Ascending aorta (tissue), 2 donors: Measurements from ENCODE around the gene LMBR1. TPM values are rescaled to one million over a fixed set of nuclear protein-coding genes. Genes with fewer than 3 reads are reported as not detected.
"Not testable (repeated sequence)": the region's sequence is repeated elsewhere in the genome, so short reads cannot be mapped to it uniquely, and the experiment has no call there.

Experiments used
- DNase-seq, 2 donors: peaks; one replicate each; pipeline ENCODE4 v3.0.0-alpha.2; 2019; ENCODE audit warnings: low spot score in 2 of 2
- H3K27ac ChIP-seq, 2 donors: fragments of 200-600 bp; sonication (generic); one replicate each; pipeline ENCODE4 v1.5.1; 2016 to 2017; ENCODE audit warnings: mild to moderate bottlenecking in 1 of 2
- H3K27me3 ChIP-seq: fragments of 200-600 bp; sonication (generic); one replicate; pipeline ENCODE4 v1.5.1; 2017
- H3K36me3 ChIP-seq, 2 donors: fragments of 200-600 bp; sonication (generic); one replicate each; pipeline ENCODE4 v1.5.1; 2016
- H3K4me1 ChIP-seq, 2 donors: fragments of 200-600 bp; sonication (generic); one replicate each; pipeline ENCODE4 v1.5.1; 2016 to 2017; ENCODE audit warnings: mild to moderate bottlenecking in 1 of 2
- H3K4me3 ChIP-seq, 2 donors: fragments of 200-600 bp; sonication (generic); one replicate each; pipeline ENCODE4 v1.5.1; 2016 to 2017; ENCODE audit warnings: mild to moderate bottlenecking in 1 of 2
- H3K9me3 ChIP-seq, 2 donors: fragments of 200-600 bp; sonication (generic); one replicate each; pipeline ENCODE4 v1.5.1; 2016
- intact Hi-C: fragments of 100-400 bp; cut with DNase I; formaldehyde crosslinking; loops from one replicate; pipeline ENCODE4 v1.15.1; 2023
- total RNA-seq: library from RNA; depleted of rRNA; stranded (reverse); fragments of >200 nt; gene quantifications from one replicate; pipeline ENCODE4 v1.1.0, GENCODE V29; 2016
- TF ChIP-seq, protein P1 (sequence below), 3 experiments: fragments of 200-600 bp in 2 of 3; fragments of 450-650 bp in 1 of 3; sonication (generic) in 2 of 3; IDR thresholded peaks; one replicate each; pipeline ENCODE4 v1.5.1; 2016 to 2019; ENCODE audit warnings: antibody characterized with exemption in 3 of 3, mild to moderate bottlenecking in 1 of 3, moderate library complexity in 1 of 3

The LMBR1 gene
- total RNA-seq, 1 donor from 2014 or later = 14.8 TPM

DNA sequence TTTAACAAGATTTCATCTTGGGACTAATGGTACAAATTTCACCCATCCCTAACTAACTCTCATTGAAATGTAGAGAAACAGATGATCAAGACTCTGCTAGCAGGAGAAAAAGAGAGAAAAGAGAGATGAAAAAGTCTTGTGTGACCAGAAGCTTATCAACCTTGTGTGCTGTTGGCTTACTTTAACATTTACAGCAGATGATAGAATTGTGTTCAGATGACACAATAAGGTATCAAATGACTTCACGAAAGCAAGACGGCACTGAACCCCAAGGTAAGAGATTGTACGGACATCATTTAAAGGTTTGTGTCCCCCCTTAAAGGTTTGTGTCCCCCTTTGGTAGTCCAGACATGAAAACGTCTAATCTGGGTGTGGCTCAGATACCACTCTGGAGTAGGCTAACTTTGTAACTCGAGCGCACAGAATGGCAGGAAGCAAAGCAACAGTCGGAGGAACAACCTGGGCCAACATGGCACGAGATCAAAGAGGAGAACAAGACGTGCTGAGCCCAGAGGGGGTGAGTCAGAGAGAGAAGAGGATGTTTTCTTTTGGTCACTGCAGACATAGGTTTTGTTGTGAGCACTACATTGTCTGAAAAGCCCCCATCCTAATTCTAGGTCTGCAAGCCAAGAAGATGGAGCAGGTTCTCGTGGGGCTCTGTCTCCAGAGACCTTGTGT is 10.4 kb upstream of the LMBR1 start:
- TF ChIP-seq, protein P1, sequence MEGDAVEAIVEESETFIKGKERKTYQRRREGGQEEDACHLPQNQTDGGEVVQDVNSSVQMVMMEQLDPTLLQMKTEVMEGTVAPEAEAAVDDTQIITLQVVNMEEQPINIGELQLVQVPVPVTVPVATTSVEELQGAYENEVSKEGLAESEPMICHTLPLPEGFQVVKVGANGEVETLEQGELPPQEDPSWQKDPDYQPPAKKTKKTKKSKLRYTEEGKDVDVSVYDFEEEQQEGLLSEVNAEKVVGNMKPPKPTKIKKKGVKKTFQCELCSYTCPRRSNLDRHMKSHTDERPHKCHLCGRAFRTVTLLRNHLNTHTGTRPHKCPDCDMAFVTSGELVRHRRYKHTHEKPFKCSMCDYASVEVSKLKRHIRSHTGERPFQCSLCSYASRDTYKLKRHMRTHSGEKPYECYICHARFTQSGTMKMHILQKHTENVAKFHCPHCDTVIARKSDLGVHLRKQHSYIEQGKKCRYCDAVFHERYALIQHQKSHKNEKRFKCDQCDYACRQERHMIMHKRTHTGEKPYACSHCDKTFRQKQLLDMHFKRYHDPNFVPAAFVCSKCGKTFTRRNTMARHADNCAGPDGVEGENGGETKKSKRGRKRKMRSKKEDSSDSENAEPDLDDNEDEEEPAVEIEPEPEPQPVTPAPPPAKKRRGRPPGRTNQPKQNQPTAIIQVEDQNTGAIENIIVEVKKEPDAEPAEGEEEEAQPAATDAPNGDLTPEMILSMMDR (IDR thresholded peaks at IDR 0.05) = no peak
- Histone ChIP-seq H3K27me3 (no peaks in the 10 kb centered on the region), H3K27ac (no peak overlapping the region), H3K9me3 (no peaks in the 10 kb centered on the region), H3K4me3 (no peak overlapping the region), H3K4me1 (no peaks in the 10 kb centered on the region), H3K36me3 (no peaks in the 10 kb centered on the region)
- no peak for DNase-seq
- intact Hi-C loops = no loop called here

DNA sequence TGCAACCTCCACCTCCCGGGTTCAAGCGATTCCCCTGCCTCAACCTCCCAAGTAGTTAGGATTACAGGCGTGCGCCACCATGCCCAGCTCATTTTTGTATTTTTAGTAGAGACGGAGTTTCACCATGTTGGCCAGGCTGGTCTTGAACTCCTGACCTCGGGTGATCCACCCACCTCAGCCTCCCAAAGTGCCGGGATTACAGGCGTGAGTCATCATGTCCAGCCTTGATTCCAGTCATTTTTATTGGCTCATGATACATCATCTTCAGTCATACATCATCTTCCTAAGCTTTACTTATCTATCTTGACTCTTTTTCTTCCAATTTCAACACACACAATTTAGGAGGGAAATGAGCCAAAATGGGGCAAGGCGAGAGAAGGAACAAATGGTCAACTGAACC is 7.1 kb upstream of the LMBR1 start:
- H3K27ac ChIP-seq, H3K36me3 ChIP-seq, intact Hi-C loops, H3K27me3 ChIP-seq, H3K4me3 ChIP-seq, H3K4me1 ChIP-seq, DNase-seq, H3K9me3 ChIP-seq: not testable (repeated sequence)

DNA sequence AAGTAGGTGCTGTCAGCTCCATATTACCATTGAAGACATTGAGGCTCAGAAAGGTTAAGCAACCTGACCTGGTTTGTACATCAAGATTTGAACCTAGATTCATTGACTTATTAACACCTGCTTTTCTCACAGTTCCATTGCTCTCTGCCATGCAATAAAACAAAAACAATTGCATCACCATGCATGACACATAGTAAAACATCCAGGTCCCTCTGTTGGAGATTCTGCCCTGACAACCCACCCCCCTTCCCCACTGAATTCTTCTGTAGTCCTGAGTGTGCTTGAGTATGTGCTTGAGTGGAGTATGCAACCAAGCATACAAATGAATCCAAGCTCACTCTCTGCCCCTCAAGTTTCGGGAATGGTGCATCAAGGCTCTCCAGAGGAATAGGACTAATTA is 6.0 kb upstream of the LMBR1 start:
- Histone ChIP-seq H3K4me3 (no peak overlapping the region), H3K27me3 (no peaks in the 10 kb centered on the region), H3K9me3 (no peaks in the 10 kb centered on the region), H3K4me1 (no peaks in the 10 kb centered on the region), H3K36me3 (no peaks in the 10 kb centered on the region), H3K27ac (no peak overlapping the region)
- intact Hi-C loops = loop anchor here (10.0 kb wide), 3 partner anchors 446 to 1966 kb away; partner anchors contain the start of gene INSIG1
- TF ChIP-seq, protein P1 (IDR thresholded peaks at IDR 0.05) = no peak
- no peak for DNase-seq

DNA sequence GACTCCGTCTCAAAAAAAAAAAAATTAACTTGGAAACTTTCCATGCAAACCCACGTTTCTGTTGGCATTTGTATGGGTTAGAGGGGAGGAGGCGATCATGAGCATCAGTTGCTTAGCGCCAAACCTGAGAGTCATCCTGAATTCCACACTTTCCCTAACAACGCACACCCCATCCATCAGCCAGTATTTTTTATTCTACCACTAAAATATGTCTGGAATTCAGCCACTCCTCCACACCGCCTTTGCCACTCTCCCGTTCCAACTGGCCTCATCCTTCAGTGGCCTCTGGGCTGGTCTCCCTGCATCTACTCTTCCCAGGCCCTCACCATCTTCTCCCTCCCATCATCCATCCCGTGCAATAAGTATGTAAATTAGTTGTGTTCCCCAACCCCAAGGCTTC is 4.7 kb upstream of the LMBR1 start:
- Histone ChIP-seq H3K36me3 (no peaks in the 10 kb centered on the region), H3K9me3 (no peaks in the 10 kb centered on the region), H3K4me3 (no peak overlapping the region), H3K27ac (no peak overlapping the region), H3K27me3 (no peaks in the 10 kb centered on the region), H3K4me1 (no peaks in the 10 kb centered on the region)
- no peak for DNase-seq
- intact Hi-C loops = loop anchor here (10.0 kb wide), 3 partner anchors 447 to 1967 kb away; partner anchors contain the start of gene INSIG1
- TF ChIP-seq, protein P1 (IDR thresholded peaks at IDR 0.05) = no peak

DNA sequence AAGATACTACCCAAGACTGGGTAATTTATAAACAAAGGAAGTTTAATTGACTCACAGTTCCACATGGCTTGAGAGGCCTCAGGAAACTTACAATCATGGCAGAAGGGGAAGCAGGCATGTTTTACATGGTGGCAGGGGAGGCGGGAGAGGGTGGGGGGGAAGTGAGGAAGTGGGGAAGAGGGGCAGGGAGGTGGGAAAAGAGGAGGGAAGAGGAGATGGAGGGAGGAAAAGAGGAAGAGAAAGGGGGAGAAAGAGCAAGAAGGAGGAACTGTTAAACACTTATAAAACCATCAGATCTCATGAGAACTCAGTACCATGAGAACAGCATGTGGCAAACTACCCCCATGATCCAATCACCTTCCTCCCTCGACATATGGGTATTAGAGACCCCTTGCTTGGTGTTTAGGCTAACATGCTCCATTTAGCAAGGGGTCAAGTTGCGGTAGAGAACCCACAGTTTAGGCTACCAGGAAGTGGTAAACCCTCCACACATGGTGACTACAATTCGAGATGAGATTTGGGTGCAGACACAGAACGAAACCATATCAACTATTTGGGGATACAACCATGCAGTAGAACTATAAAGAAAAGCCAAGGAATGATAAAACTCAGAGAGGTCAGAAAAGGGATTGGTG is 3.5 kb upstream of the LMBR1 start:
- intact Hi-C loops = loop anchor here (10.0 kb wide), 3 partner anchors 448 to 1968 kb away; partner anchors contain the start of gene INSIG1
- no peaks in the 10 kb centered on the region for H3K36me3 ChIP-seq
- peaks cover 0 to 6% of the 10 kb centered on the region in 2 donors for H3K4me1 ChIP-seq
- no peak for DNase-seq
- TF ChIP-seq, protein P1 (IDR thresholded peaks at IDR 0.05) = no peak
- no peaks in the 10 kb centered on the region for H3K27me3 ChIP-seq
- H3K4me3 ChIP-seq = no peak overlapping the region
- no peak overlapping the region for H3K27ac ChIP-seq
- no peaks in the 10 kb centered on the region for H3K9me3 ChIP-seq

DNA sequence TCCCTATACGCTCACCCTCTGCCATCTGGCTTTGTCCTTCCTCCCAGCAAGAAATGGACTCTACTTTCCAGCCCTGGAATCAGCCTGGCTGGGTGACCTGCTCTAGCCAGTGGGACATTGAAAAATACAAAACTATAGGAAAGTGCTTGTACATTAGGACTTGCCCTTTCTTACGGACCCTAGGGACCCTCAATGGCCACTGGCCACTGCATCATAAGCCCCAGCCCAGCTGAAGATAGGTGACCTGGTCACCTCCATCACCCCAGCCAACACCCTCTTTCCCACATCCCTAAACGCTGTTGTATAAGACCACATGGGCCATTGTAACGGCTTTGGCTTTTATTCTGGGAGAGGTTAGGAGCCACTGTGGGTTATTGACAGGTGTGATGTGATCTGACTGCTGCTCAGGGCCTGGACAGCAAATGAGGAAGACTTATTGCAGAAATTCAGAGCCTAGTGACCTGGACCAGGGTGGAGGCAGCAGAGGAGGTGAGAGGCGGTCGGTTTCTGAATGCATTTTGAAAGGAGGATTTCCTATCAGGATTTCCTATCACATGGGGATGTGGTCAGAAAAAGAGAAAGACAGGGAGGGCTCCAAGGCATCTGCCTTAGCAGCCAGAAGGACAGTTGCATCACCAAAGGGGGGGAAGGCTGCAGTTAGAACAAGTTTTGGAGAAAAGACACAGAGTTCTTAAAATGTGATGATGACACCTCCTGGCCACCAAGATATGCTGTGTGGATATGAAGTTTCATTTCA is 2.2 kb upstream of the LMBR1 start:
- intact Hi-C loops = loop anchor here (10.0 kb wide), 3 partner anchors 450 to 1970 kb away; partner anchors contain the start of gene INSIG1
- DNase-seq = no peak
- H3K9me3 ChIP-seq = no peaks in the 10 kb centered on the region
- TF ChIP-seq, protein P1 (IDR thresholded peaks at IDR 0.05) = no peak
- H3K36me3 ChIP-seq = no peaks in the 10 kb centered on the region
- H3K27me3 ChIP-seq = no peaks in the 10 kb centered on the region
- H3K4me1 ChIP-seq = peaks cover 0 to 8% of the 10 kb centered on the region in 2 donors
- no peak overlapping the region for H3K27ac ChIP-seq
- no peak overlapping the region for H3K4me3 ChIP-seq
